GM12864 (cell line): Measurements from ENCODE around the gene CPEB2.

Experiments
- DNase-seq: peaks from one replicate; pipeline ENCODE4 v3.0.0-alpha.2; 2011; ENCODE audit warnings: low read depth
- H3K4me3 ChIP-seq: 2 replicates; pipeline ENCODE4 v1.5.1; 2011; ENCODE audit warnings: mild to moderate bottlenecking, low read depth, low read length, control low read depth
- CTCF ChIP-seq: IDR thresholded peaks from 2 replicates; pipeline ENCODE4 v1.5.1; 2011; ENCODE audit warnings: low read depth, mild to moderate bottlenecking, moderate library complexity, low read length, control low read depth, inconsistent platforms; ENCODE audit errors: missing control alignments

The CPEB2 gene

DNA sequence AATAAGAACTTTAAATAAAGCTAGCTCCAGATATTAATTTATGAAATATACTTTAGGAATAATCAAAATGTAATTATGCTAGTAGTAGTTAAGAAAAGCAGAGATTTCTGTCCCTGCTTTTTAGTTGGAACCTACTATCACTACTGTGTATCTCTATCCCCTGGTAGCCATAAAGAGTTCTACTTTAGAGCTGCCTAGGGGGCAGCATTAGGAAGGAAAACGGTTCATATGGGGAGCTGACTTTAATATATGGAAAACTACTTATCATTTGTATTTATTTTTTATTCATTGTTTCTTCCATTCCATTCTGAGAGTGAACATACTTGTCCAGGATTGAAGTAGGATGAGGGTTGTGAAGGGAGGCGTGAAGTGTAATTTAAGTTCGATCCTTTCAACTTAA lies 40.9 kb downstream of the CPEB2 start:
- DNase-seq, result no peak
- no peak overlapping the region for H3K4me3 ChIP-seq
- no peak for TF ChIP-seq CTCF

GRCh38 chr4:15043922-15044321 lies 41.6 kb downstream of the CPEB2 start:
- TF ChIP-seq CTCF, result no peak
- no peak overlapping the region for H3K4me3 ChIP-seq
- no peak for DNase-seq

- H3K4me3 ChIP-seq, result no peak overlapping the region
- DNase-seq, result no peak
- no peak for TF ChIP-seq CTCF
Measured at GRCh38 chr4:15054541-15054940, 52.3 kb downstream of the CPEB2 start.

- no peak overlapping the region for H3K4me3 ChIP-seq
Measured at GRCh38 chr4:15060213-15060612, 57.9 kb downstream of the CPEB2 start.

GRCh38 chr4:15063341-15063740 lies 61.1 kb downstream of the CPEB2 start:
- no peak overlapping the region for H3K4me3 ChIP-seq
- no peak for TF ChIP-seq CTCF
- no peak for DNase-seq

More at GRCh38 chr4:15060213-15060612, 57.9 kb downstream of the CPEB2 start:
- DNase-seq, result no peak
- no peak for TF ChIP-seq CTCF

GRCh38 chr4:15065516-15065915 lies 63.2 kb downstream of the CPEB2 start:
- no peak for TF ChIP-seq CTCF
- H3K4me3 ChIP-seq, result no peak overlapping the region
- DNase-seq, result no peak

GRCh38 chr4:15066140-15066539 lies 63.9 kb downstream of the CPEB2 start:
- no peak for DNase-seq
- no peak for TF ChIP-seq CTCF
- H3K4me3 ChIP-seq, result no peak overlapping the region
